Endodermal cell (in vitro differentiated cells): ENCODE data around the gene LRRC2. TPM values are rescaled to one million over a fixed set of nuclear protein-coding genes. Genes with fewer than 3 reads are reported as not detected.
A peak's percentile ranks its signal among the peaks of the same experiment; 100 is the strongest.

ENCODE experiments used
- DNase-seq: peaks from one replicate; pipeline ENCODE4 v3.0.0-alpha.2; 2017
- H3K27ac ChIP-seq: 2 replicates; pipeline ENCODE4 v1.5.1; 2013; ENCODE audit warnings: mild to moderate bottlenecking, low read depth, low read length, moderate library complexity
- H3K27me3 ChIP-seq: 2 replicates; pipeline ENCODE4 v1.6.1; 2013; ENCODE audit warnings: mild to moderate bottlenecking, low read length, moderate library complexity; ENCODE audit not compliant: insufficient read depth, control insufficient read depth, poor library complexity, severe bottlenecking
- H3K36me3 ChIP-seq: 2 replicates; pipeline ENCODE4 v1.7.0; 2013; ENCODE audit warnings: mild to moderate bottlenecking, low read length, moderate library complexity; ENCODE audit not compliant: control insufficient read depth, insufficient read depth
- H3K4me1 ChIP-seq: one replicate; pipeline ENCODE4 v1.7.0; 2013; ENCODE audit warnings: low read length; ENCODE audit not compliant: control insufficient read depth, insufficient read depth
- H3K4me3 ChIP-seq: 2 replicates; pipeline ENCODE4 v1.5.1; 2013; ENCODE audit warnings: mild to moderate bottlenecking, low read length, moderate library complexity
- H3K9ac ChIP-seq: 2 replicates; pipeline ENCODE4 v1.6.1; 2013; ENCODE audit warnings: mild to moderate bottlenecking, low read length, moderate library complexity; ENCODE audit not compliant: poor library complexity, severe bottlenecking; ENCODE audit errors: extremely low read depth
- H3K9me3 ChIP-seq: 2 replicates; pipeline ENCODE4 v1.6.1; 2013; ENCODE audit warnings: mild to moderate bottlenecking, low read length, moderate library complexity; ENCODE audit not compliant: control insufficient read depth
- H3K27ac Mint-ChIP-seq: 2 replicates; pipeline ENCODE4 v1.8.0; 2020; ENCODE audit warnings: mixed read lengths
- H3K27me3 Mint-ChIP-seq: 2 replicates; pipeline ENCODE4 v1.8.0; 2021; ENCODE audit warnings: mild to moderate bottlenecking, mixed read lengths; ENCODE audit not compliant: insufficient read depth
- H3K36me3 Mint-ChIP-seq: 2 replicates; pipeline ENCODE4 v1.8.0; 2020; ENCODE audit warnings: low read depth, mixed read lengths
- H3K4me1 Mint-ChIP-seq: 2 replicates; pipeline ENCODE4 v1.8.0; 2020; ENCODE audit warnings: mixed read lengths
- H3K4me3 Mint-ChIP-seq: 2 replicates; pipeline ENCODE4 v1.8.0; 2020; ENCODE audit warnings: mild to moderate bottlenecking, moderate library complexity, mixed read lengths
- H3K9me3 Mint-ChIP-seq: 2 replicates; pipeline ENCODE4 v1.8.0; 2020; ENCODE audit warnings: mild to moderate bottlenecking, mixed read lengths
- CTCF ChIP-seq: fragments of 200-600 bp; sonication (generic); conservative IDR thresholded peaks from 2 replicates; pipeline ENCODE4 v1.5.0; 2021; ENCODE audit warnings: antibody characterized with exemption, mild to moderate bottlenecking
- WGBS, 2 experiments: methylation state at CpG; one replicate each; pipeline versions ENCODE4 v1.1.5 to v1.1.7; 2013; ENCODE audit warnings: missing lambda C conversion rate in 2 of 2, mixed read lengths in 1 of 2; ENCODE audit not compliant: insufficient coverage in 1 of 2, insufficient read length in 1 of 2; 5-methylcytosine and 5-hydroxymethylcytosine counted together
- total RNA-seq, 2 donors: library from RNA; stranded (reverse); fragmentation: NEBNext Ultra II Directional in 1 of 2; extraction: Animal tissue kit (Norgen Biotek cat#: 25700) in 1 of 2; gene quantifications; 2 replicates in 1 of 2; 3 replicates in 1 of 2; pipeline ENCODE4 v1.2.1, GENCODE V29; 2021

LRRC2 gene
- total RNA-seq, 2 donors from 2014 or later, result 8.9 to 10.2 TPM

DNA sequence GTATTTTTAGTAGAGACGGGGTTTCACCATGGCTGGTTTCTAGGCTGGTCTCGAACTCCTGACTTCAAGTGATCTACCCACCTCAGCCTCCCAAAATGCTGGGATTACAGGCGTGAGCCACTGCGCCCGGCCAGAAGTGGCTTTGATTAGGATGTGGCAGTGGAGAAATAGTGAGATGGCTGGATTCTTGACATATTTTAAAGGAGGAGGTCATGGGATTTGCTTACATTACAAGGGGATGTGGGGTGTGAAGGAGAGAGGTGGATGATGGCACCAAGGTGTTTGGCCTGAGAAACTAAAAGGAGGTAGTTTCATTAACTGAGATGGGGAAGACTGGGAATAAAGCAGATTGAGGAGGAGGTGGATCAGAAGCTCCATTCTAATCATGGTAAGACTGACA lies 86.4 kb downstream of the LRRC2 start:
- 97 to 100% methylated on average over 1 to 5 of the region's 5 CpGs for WGBS, 2 experiments
- H3K27me3 ChIP-seq, result no peaks in the 10 kb centered on the region

GRCh38 chr3:46479021-46479420 lies 87.1 kb downstream of the LRRC2 start:
- H3K27me3 Mint-ChIP-seq, result peaks cover 5% of the 10 kb centered on the region
- Histone ChIP-seq H3K4me3 (no peak overlapping the region), H3K27me3 (no peaks in the 10 kb centered on the region), H3K27ac (no peak overlapping the region), H3K36me3 (no peaks in the 10 kb centered on the region), H3K9me3 (peaks cover 5% of the 10 kb centered on the region), H3K4me1 (no peaks in the 10 kb centered on the region), H3K9ac (no peak overlapping the region)
- WGBS, 2 experiments, result 86 to 91% methylated on average over 1 to 5 of the region's 5 CpGs
- DNase-seq, result peak; percentile 22
- no peaks in the 10 kb centered on the region for H3K4me1 Mint-ChIP-seq
- no peak overlapping the region for H3K4me3 Mint-ChIP-seq
- TF ChIP-seq CTCF, result no peak
- peaks cover 14% of the 10 kb centered on the region for H3K9me3 Mint-ChIP-seq
- H3K36me3 Mint-ChIP-seq, result peaks cover 2% of the 10 kb centered on the region
- H3K27ac Mint-ChIP-seq, result no peak overlapping the region

More for the DNA sequence above, 86.4 kb downstream of the LRRC2 start:
- Mint-ChIP-seq H3K4me3 (no peak overlapping the region), H3K36me3 (no peaks in the 10 kb centered on the region), H3K27me3 (peaks cover 3% of the 10 kb centered on the region), H3K27ac (no peak overlapping the region), H3K9me3 (peaks cover 7% of the 10 kb centered on the region), H3K4me1 (no peaks in the 10 kb centered on the region)
- DNase-seq, result no peak
- no peak overlapping the region for H3K4me3 ChIP-seq
- no peaks in the 10 kb centered on the region for H3K4me1 ChIP-seq
- H3K27ac ChIP-seq, result no peak overlapping the region
- no peak overlapping the region for H3K9ac ChIP-seq
- H3K36me3 ChIP-seq, result no peaks in the 10 kb centered on the region
- TF ChIP-seq CTCF, result no peak
- peaks cover 4% of the 10 kb centered on the region for H3K9me3 ChIP-seq

- H3K4me1 Mint-ChIP-seq, result no peaks in the 10 kb centered on the region
- peaks cover 14% of the 10 kb centered on the region for H3K9me3 Mint-ChIP-seq
- no peaks in the 10 kb centered on the region for H3K27me3 ChIP-seq
- H3K9me3 ChIP-seq, result peaks cover 5% of the 10 kb centered on the region
- H3K27ac Mint-ChIP-seq, result no peak overlapping the region
- no peak for TF ChIP-seq CTCF
- no peak overlapping the region for H3K27ac ChIP-seq
- H3K4me1 ChIP-seq, result no peaks in the 10 kb centered on the region
- H3K4me3 Mint-ChIP-seq, result no peak overlapping the region
- no peak for DNase-seq
- WGBS, 2 experiments, result 92% methylated on average over 2 to 5 of the region's 5 CpGs
- H3K9ac ChIP-seq, result no peak overlapping the region
- H3K36me3 Mint-ChIP-seq, result peaks cover 2% of the 10 kb centered on the region
- no peaks in the 10 kb centered on the region for H3K36me3 ChIP-seq
- H3K4me3 ChIP-seq, result no peak overlapping the region
- peaks cover 5% of the 10 kb centered on the region for H3K27me3 Mint-ChIP-seq
These were observed 87.8 kb downstream of the LRRC2 start for GRCh38 chr3:46478341-46478740.
